Fibroblast of lung (primary cell): Measurements from ENCODE around the gene IGBP1. TPM values are rescaled to one million over a fixed set of nuclear protein-coding genes. Genes with fewer than 3 reads are reported as not detected.
A peak's percentile ranks its signal among the peaks of the same experiment; 100 is the strongest.

Experiments
- DNase-seq, 2 donors: peaks; one replicate each; pipeline versions ENCODE4 v3.0.0 to v3.0.0-alpha.2; 2010; ENCODE audit warnings: low read depth in 2 of 2
- H2AFZ ChIP-seq: 2 replicates; pipeline ENCODE4 v1.5.1; 2012; ENCODE audit warnings: low read length, control low read depth, inconsistent platforms
- H3K27ac ChIP-seq: 2 replicates; pipeline ENCODE4 v1.5.1; 2011; ENCODE audit warnings: low read length, control low read depth; ENCODE audit not compliant: insufficient read depth
- H3K27me3 ChIP-seq: 2 replicates; pipeline ENCODE4 v1.5.1; 2011; ENCODE audit warnings: mild to moderate bottlenecking, low read length; ENCODE audit not compliant: control insufficient read depth, insufficient read depth
- H3K36me3 ChIP-seq: 2 replicates; pipeline ENCODE4 v1.5.1; 2011; ENCODE audit warnings: low read length; ENCODE audit not compliant: control insufficient read depth, insufficient read depth
- H3K4me1 ChIP-seq: 2 replicates; pipeline ENCODE4 v1.5.1; 2011; ENCODE audit warnings: low read length; ENCODE audit not compliant: control insufficient read depth, insufficient read depth; ENCODE audit errors: extremely low read depth
- H3K4me2 ChIP-seq: 2 replicates; pipeline ENCODE4 v1.5.1; 2011; ENCODE audit warnings: low read length, control low read depth; ENCODE audit not compliant: insufficient read depth; ENCODE audit errors: extremely low read depth
- H3K4me3 ChIP-seq, 4 experiments: fragments of 200-600 bp in 1 of 4; sonication (generic) in 1 of 4; replicated peaks in 1 of 4; 2 replicates each; pipeline ENCODE4 v1.5.1; 2011 to 2016; ENCODE audit warnings: low read length in 4 of 4, low read depth in 3 of 4, mild to moderate bottlenecking in 3 of 4, control low read depth in 2 of 4, inconsistent platforms in 1 of 4, mixed read lengths in 1 of 4; ENCODE audit not compliant: insufficient read depth in 1 of 4; ENCODE audit errors: control extremely low read depth in 1 of 4
- H3K79me2 ChIP-seq: 2 replicates; pipeline ENCODE4 v1.5.1; 2012; ENCODE audit warnings: mild to moderate bottlenecking, low read length, inconsistent platforms; ENCODE audit not compliant: control insufficient read depth, insufficient read depth
- H3K9ac ChIP-seq: 2 replicates; pipeline ENCODE4 v1.5.1; 2011; ENCODE audit warnings: mild to moderate bottlenecking, low read length, control low read depth; ENCODE audit not compliant: insufficient read depth
- H3K9me3 ChIP-seq: 2 replicates; pipeline ENCODE4 v1.5.1; 2012; ENCODE audit warnings: low read depth, low read length; ENCODE audit not compliant: control insufficient read depth, insufficient read depth
- H4K20me1 ChIP-seq: 2 replicates; pipeline ENCODE4 v1.5.1; 2011; ENCODE audit warnings: low read length; ENCODE audit not compliant: control insufficient read depth, insufficient read depth; ENCODE audit errors: extremely low read depth
- CTCF ChIP-seq, 2 donors: IDR thresholded peaks in 1 of 2; conservative IDR thresholded peaks in 1 of 2; 1 replicate in 1 of 2; 2 replicates in 1 of 2; pipeline ENCODE4 v1.5.1; 2011 to 2012; ENCODE audit warnings: low read length in 2 of 2, control low read depth in 1 of 2, inconsistent platforms in 1 of 2, low read depth in 1 of 2, mild to moderate bottlenecking in 1 of 2
- EZH2 ChIP-seq: IDR thresholded peaks from 2 replicates; pipeline ENCODE4 v1.5.1; 2012; ENCODE audit warnings: low read length, control low read depth, mild to moderate bottlenecking; ENCODE audit errors: missing control alignments
- polyA plus RNA-seq, 2 donors: library from polyadenylated mRNA; depleted of rRNA in 1 of 2; stranded (reverse) in 1 of 2; unstranded in 1 of 2; fragments of >200 nt; gene quantifications; 2 replicates each; pipeline ENCODE4 v1.2.1, GENCODE V29; 2011 to 2012; ENCODE audit warnings: missing spikeins in 1 of 2
- total RNA-seq: library from RNA; depleted of rRNA; stranded (reverse); fragments of >200 nt; gene quantifications from 2 replicates; pipeline ENCODE4 v1.2.1, GENCODE V29; 2014

Gene IGBP1
- total and polyA plus RNA-seq, 2 donors (not counting 1 experiment from before 2014, with no cell fraction given): 67.2 to 81.1 TPM

GRCh38 chrX:70139736-70140135 is 6.5 kb downstream of the IGBP1 start:
- no peak for DNase-seq
- H3K4me3 ChIP-seq: no peak overlapping the region

GRCh38 chrX:70141373-70141772 is 8.1 kb downstream of the IGBP1 start:
- no peak for TF ChIP-seq EZH2
- no peak for TF ChIP-seq CTCF (conservative IDR thresholded peaks at IDR 0.05 in 1 of 2, IDR thresholded peaks at IDR 0.05 in 1 of 2; ENCODE audit: low read depth in 1 of 2, low read length in 2 of 2)
- H3K4me1 ChIP-seq: no peaks in the 10 kb centered on the region
- no peak overlapping the region for H3K27ac ChIP-seq
- H3K9me3 ChIP-seq: no peaks in the 10 kb centered on the region
- H3K79me2 ChIP-seq: no peaks in the 10 kb centered on the region
- no peaks in the 10 kb centered on the region for H3K27me3 ChIP-seq
- no peak for DNase-seq
- H3K36me3 ChIP-seq: no peaks in the 10 kb centered on the region
- H3K4me3 ChIP-seq: no peak overlapping the region
- no peak overlapping the region for H3K4me2 ChIP-seq
- H2AFZ ChIP-seq: no peak overlapping the region
- no peak overlapping the region for H3K9ac ChIP-seq
- H4K20me1 ChIP-seq: no peaks in the 10 kb centered on the region

More at GRCh38 chrX:70139736-70140135, 6.5 kb downstream of the IGBP1 start:
- Histone ChIP-seq H3K27me3 (no peaks in the 10 kb centered on the region), H3K36me3 (no peaks in the 10 kb centered on the region), H3K9ac (no peak overlapping the region), H4K20me1 (no peaks in the 10 kb centered on the region), H3K9me3 (no peaks in the 10 kb centered on the region), H3K4me1 (peaks cover 4% of the 10 kb centered on the region), H3K79me2 (peaks cover 9% of the 10 kb centered on the region), H3K27ac (no peak overlapping the region), H2AFZ (no peak overlapping the region), H3K4me2 (no peak overlapping the region)
- TF ChIP-seq EZH2: no peak
- TF ChIP-seq CTCF (conservative IDR thresholded peaks at IDR 0.05 in 1 of 2, IDR thresholded peaks at IDR 0.05 in 1 of 2; ENCODE audit: low read depth in 1 of 2, low read length in 2 of 2): no peak

GRCh38 chrX:70166601-70167590 is 33.6 kb downstream of the IGBP1 start:
- TF ChIP-seq EZH2: no peak
- TF ChIP-seq CTCF (conservative IDR thresholded peaks at IDR 0.05 in 1 of 2, IDR thresholded peaks at IDR 0.05 in 1 of 2; ENCODE audit: low read depth in 1 of 2, low read length in 2 of 2): no peak
- Histone ChIP-seq H3K4me2 (peak overlapping the region; percentile 35), H3K9ac (no peak overlapping the region), H3K36me3 (peaks cover 1% of the 10 kb centered on the region), H3K4me3 (no peak overlapping the region), H3K79me2 (no peaks in the 10 kb centered on the region), H3K9me3 (no peaks in the 10 kb centered on the region), H4K20me1 (no peaks in the 10 kb centered on the region), H3K27ac (no peak overlapping the region), H3K4me1 (peaks cover 8% of the 10 kb centered on the region), H3K27me3 (no peaks in the 10 kb centered on the region), H2AFZ (no peak overlapping the region)
- peak; percentile 73 to 78 for DNase-seq
